Neural cell (in vitro differentiated cells): ENCODE results near the gene GP5. TPM values are rescaled to one million over a fixed set of nuclear protein-coding genes. Genes with fewer than 3 reads are reported as not detected.

Experiments used
- H2AFZ ChIP-seq: fragments of 200-600, 300-800 bp; sonication (generic), shearing (Covaris generic); 2 replicates; pipeline ENCODE4 v1.6.0; 2014; ENCODE audit warnings: low read depth, mild to moderate bottlenecking, antibody characterized with exemption, low read length, moderate library complexity
- H3F3A ChIP-seq: fragments of 200-600 bp; shearing (Covaris generic); 2 replicates; pipeline ENCODE4 v1.6.1; 2016; ENCODE audit warnings: mild to moderate bottlenecking, moderate library complexity, mixed read lengths, antibody characterized with exemption, low read length; ENCODE audit not compliant: insufficient read depth, poor library complexity, severe bottlenecking
- H3K27ac ChIP-seq: fragments of 200-600, 300-800 bp; sonication (generic), shearing (Covaris generic); 2 replicates; pipeline ENCODE4 v1.5.1; 2014; ENCODE audit warnings: mild to moderate bottlenecking, low read length, moderate library complexity
- H3K27me3 ChIP-seq: fragments of 300-800, 200-600 bp; sonication (generic), shearing (Covaris generic); 2 replicates; pipeline ENCODE4 v1.6.0; 2014; ENCODE audit warnings: mild to moderate bottlenecking, low read depth, low read length, moderate library complexity; ENCODE audit not compliant: insufficient read depth
- H3K36me3 ChIP-seq: fragments of 300-800, 200-600 bp; sonication (generic), shearing (Covaris generic); 2 replicates; pipeline ENCODE4 v1.5.1; 2014; ENCODE audit warnings: mild to moderate bottlenecking, antibody characterized with exemption, low read length, moderate library complexity; ENCODE audit not compliant: insufficient read depth
- H3K4me2 ChIP-seq: fragments of 300-800, 200-600 bp; sonication (generic), shearing (Covaris generic); 2 replicates; pipeline ENCODE4 v1.6.0; 2014; ENCODE audit warnings: mild to moderate bottlenecking, low read length
- H3K4me3 ChIP-seq: fragments of 300-800, 200-600 bp; sonication (generic), shearing (Covaris generic); 2 replicates; pipeline ENCODE4 v1.5.1; 2014; ENCODE audit warnings: mild to moderate bottlenecking, low read length, moderate library complexity
- H3K79me2 ChIP-seq: fragments of 200-600 bp; shearing (Covaris generic); replicated peaks from 2 replicates; pipeline ENCODE4 v1.6.0; 2014; ENCODE audit warnings: mild to moderate bottlenecking, low read length, moderate library complexity; ENCODE audit not compliant: insufficient read depth
- H3K9ac ChIP-seq: fragments of 300-800, 200-600 bp; sonication (generic), shearing (Covaris generic); 2 replicates; pipeline ENCODE4 v1.6.1; 2016; ENCODE audit warnings: mild to moderate bottlenecking, low read length, mixed read lengths
- H3K9me2 ChIP-seq: fragments of 200-600 bp; shearing (Covaris generic); 2 replicates; pipeline ENCODE4 v1.6.1; 2016; ENCODE audit warnings: mild to moderate bottlenecking, low read length, mixed read lengths; ENCODE audit not compliant: insufficient read depth
- H3K9me3 ChIP-seq: fragments of 200-600, 300-800 bp; sonication (generic), shearing (Covaris generic); 2 replicates; pipeline ENCODE4 v1.6.1; 2016; ENCODE audit warnings: mild to moderate bottlenecking, mixed run types, low read length, moderate library complexity, mixed read lengths
- H4K20me1 ChIP-seq: fragments of 200-600 bp; shearing (Covaris generic); 2 replicates; pipeline ENCODE4 v1.6.1; 2016; ENCODE audit warnings: mild to moderate bottlenecking, mixed run types; ENCODE audit not compliant: insufficient read depth
- EP300 ChIP-seq: fragments of 450-650 bp; conservative IDR thresholded peaks from 2 replicates; pipeline ENCODE4 v1.6.1; 2014; ENCODE audit warnings: antibody characterized with exemption, mild to moderate bottlenecking, moderate library complexity; ENCODE audit not compliant: poor library complexity, severe bottlenecking
- EZH2 ChIP-seq: fragments of 200-600, 300-800 bp; shearing (Covaris generic), sonication (generic); IDR thresholded peaks from 2 replicates; pipeline ENCODE4 v1.6.1; 2014; ENCODE audit warnings: antibody characterized with exemption, low read length, borderline replicate concordance, mild to moderate bottlenecking; ENCODE audit not compliant: insufficient read depth, poor library complexity, severe bottlenecking
- MXI1 ChIP-seq: fragments of 450-650 bp; conservative IDR thresholded peaks from 2 replicates; pipeline ENCODE4 v1.6.1; 2014; ENCODE audit warnings: antibody characterized with exemption, mild to moderate bottlenecking; ENCODE audit not compliant: poor library complexity, severe bottlenecking
- POLR2AphosphoS5 ChIP-seq: IDR thresholded peaks from 2 replicates; pipeline ENCODE4 v1.6.1; 2012
- RAD21 ChIP-seq: fragments of 450-650 bp; conservative IDR thresholded peaks from 2 replicates; pipeline ENCODE4 v1.6.1; 2014; ENCODE audit warnings: antibody characterized with exemption, mild to moderate bottlenecking, moderate library complexity
- SMC3 ChIP-seq: fragments of 450-650 bp; conservative IDR thresholded peaks from 2 replicates; pipeline ENCODE4 v1.6.1; 2014; ENCODE audit warnings: antibody characterized with exemption, mild to moderate bottlenecking, moderate library complexity; ENCODE audit not compliant: poor library complexity
- TAF1 ChIP-seq: IDR thresholded peaks from 2 replicates; pipeline ENCODE4 v1.6.1; 2012; ENCODE audit warnings: low read depth
- polyA plus RNA-seq: library from polyadenylated mRNA; depleted of rRNA; stranded (reverse); fragments of >200 nt; gene quantifications from 2 replicates; pipeline ENCODE4 v1.2.3, GENCODE V29; 2014
- TF ChIP-seq, protein P1 (sequence below): IDR thresholded peaks from 2 replicates; pipeline ENCODE4 v1.6.1; 2012; ENCODE audit warnings: borderline replicate concordance
- TF ChIP-seq, protein P2 (sequence below): fragments of 450-650 bp; IDR thresholded peaks from 2 replicates; pipeline ENCODE4 v1.5.1; 2014; ENCODE audit warnings: antibody characterized with exemption, mild to moderate bottlenecking, moderate library complexity; ENCODE audit not compliant: poor library complexity, severe bottlenecking

The GP5 gene
- polyA plus RNA-seq, 1 donor from 2014 or later, result 0.14 TPM

DNA sequence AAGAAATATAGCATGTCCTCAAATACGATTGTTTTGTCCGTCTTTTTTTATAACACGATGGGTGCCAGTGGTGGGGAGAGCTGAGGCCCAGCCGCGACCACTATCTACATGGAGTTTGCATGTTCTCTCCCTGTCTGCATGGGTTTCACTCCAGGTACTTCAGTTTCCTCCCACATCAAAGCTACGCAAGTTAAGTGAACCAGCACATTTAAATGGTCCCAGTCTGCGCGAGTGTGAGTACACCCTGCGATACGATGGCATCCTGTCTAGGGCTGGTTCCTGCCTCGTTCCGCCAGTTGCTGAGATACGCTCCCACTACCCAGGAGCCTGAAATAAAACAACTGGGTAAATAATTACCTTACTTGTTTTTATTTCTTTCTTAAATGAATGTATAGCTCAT is 47.1 kb upstream of the GP5 start:
- no peaks in the 10 kb centered on the region for H3K27me3 ChIP-seq
- H3K36me3 ChIP-seq, result peaks cover 5% of the 10 kb centered on the region
- H3K9me3 ChIP-seq, result no peaks in the 10 kb centered on the region
- H2AFZ ChIP-seq, result no peak overlapping the region
- no peak overlapping the region for H3K4me2 ChIP-seq
- H3K9ac ChIP-seq, result no peak overlapping the region
- no peaks in the 10 kb centered on the region for H4K20me1 ChIP-seq
- no peaks in the 10 kb centered on the region for H3F3A ChIP-seq
- H3K4me3 ChIP-seq, result no peak overlapping the region
- TF ChIP-seq POLR2AphosphoS5, result no peak
- TF ChIP-seq RAD21, result no peak
- no peak for TF ChIP-seq MXI1
- TF ChIP-seq, protein P1, sequence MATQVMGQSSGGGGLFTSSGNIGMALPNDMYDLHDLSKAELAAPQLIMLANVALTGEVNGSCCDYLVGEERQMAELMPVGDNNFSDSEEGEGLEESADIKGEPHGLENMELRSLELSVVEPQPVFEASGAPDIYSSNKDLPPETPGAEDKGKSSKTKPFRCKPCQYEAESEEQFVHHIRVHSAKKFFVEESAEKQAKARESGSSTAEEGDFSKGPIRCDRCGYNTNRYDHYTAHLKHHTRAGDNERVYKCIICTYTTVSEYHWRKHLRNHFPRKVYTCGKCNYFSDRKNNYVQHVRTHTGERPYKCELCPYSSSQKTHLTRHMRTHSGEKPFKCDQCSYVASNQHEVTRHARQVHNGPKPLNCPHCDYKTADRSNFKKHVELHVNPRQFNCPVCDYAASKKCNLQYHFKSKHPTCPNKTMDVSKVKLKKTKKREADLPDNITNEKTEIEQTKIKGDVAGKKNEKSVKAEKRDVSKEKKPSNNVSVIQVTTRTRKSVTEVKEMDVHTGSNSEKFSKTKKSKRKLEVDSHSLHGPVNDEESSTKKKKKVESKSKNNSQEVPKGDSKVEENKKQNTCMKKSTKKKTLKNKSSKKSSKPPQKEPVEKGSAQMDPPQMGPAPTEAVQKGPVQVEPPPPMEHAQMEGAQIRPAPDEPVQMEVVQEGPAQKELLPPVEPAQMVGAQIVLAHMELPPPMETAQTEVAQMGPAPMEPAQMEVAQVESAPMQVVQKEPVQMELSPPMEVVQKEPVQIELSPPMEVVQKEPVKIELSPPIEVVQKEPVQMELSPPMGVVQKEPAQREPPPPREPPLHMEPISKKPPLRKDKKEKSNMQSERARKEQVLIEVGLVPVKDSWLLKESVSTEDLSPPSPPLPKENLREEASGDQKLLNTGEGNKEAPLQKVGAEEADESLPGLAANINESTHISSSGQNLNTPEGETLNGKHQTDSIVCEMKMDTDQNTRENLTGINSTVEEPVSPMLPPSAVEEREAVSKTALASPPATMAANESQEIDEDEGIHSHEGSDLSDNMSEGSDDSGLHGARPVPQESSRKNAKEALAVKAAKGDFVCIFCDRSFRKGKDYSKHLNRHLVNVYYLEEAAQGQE, result no peak
- TF ChIP-seq, protein P2, sequence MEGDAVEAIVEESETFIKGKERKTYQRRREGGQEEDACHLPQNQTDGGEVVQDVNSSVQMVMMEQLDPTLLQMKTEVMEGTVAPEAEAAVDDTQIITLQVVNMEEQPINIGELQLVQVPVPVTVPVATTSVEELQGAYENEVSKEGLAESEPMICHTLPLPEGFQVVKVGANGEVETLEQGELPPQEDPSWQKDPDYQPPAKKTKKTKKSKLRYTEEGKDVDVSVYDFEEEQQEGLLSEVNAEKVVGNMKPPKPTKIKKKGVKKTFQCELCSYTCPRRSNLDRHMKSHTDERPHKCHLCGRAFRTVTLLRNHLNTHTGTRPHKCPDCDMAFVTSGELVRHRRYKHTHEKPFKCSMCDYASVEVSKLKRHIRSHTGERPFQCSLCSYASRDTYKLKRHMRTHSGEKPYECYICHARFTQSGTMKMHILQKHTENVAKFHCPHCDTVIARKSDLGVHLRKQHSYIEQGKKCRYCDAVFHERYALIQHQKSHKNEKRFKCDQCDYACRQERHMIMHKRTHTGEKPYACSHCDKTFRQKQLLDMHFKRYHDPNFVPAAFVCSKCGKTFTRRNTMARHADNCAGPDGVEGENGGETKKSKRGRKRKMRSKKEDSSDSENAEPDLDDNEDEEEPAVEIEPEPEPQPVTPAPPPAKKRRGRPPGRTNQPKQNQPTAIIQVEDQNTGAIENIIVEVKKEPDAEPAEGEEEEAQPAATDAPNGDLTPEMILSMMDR, result no peak
- TF ChIP-seq SMC3, result no peak
- no peak for TF ChIP-seq EZH2
- no peak for TF ChIP-seq EP300
- no peak for TF ChIP-seq TAF1
- no peaks in the 10 kb centered on the region for H3K9me2 ChIP-seq
- H3K79me2 ChIP-seq, result no peaks in the 10 kb centered on the region
- H3K27ac ChIP-seq, result no peak overlapping the region

DNA sequence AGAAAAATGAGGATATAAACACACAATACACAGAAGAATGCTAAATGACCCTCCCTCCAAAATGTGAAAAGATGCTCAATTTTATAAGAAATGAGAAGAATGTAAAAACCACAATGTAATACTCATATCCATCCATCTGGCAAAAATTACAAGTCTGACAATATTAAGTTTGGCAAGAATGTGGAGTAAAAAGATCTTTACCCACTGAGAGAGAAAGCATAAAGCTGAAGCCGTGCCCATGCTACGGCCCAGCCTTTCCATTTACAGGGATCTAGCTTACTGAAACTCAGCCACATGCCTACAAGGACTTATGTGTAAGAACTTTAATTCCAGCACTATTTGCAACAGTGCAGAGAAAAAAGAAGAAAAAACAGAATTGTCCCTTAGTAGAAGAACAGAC is 44.8 kb upstream of the GP5 start:
- TF ChIP-seq MXI1 (no peak), EP300 (no peak), POLR2AphosphoS5 (no peak), EZH2 (no peak), RAD21 (no peak), SMC3 (no peak), TAF1 (no peak)
- TF ChIP-seq, protein P2, result no peak
- TF ChIP-seq, protein P1, result no peak
- no peaks in the 10 kb centered on the region for H3K36me3 ChIP-seq
- H4K20me1 ChIP-seq, result no peaks in the 10 kb centered on the region

More for the DNA sequence above, 44.8 kb upstream of the GP5 start:
- H3K27ac ChIP-seq, result no peak overlapping the region
- H3K9me2 ChIP-seq, result no peaks in the 10 kb centered on the region
- no peak overlapping the region for H3K4me2 ChIP-seq
- no peaks in the 10 kb centered on the region for H3K9me3 ChIP-seq
- H3K79me2 ChIP-seq, result no peaks in the 10 kb centered on the region
- H3K4me3 ChIP-seq, result no peak overlapping the region
- H3K27me3 ChIP-seq, result no peaks in the 10 kb centered on the region
- H2AFZ ChIP-seq, result no peak overlapping the region
- no peak overlapping the region for H3K9ac ChIP-seq
- no peaks in the 10 kb centered on the region for H3F3A ChIP-seq
